Hematopoietic multipotent progenitor cell treated with erythropoietin and hydrocortisone succinate and interleukin-3 and kit ligand, for 4 days (in vitro differentiated cells): ENCODE measurements around the gene C1orf185.
"Not testable (repeated sequence)": the region's sequence is repeated elsewhere in the genome, so short reads cannot be mapped to it uniquely, and the experiment has no call there.

ENCODE experiments used
- DNase-seq: peaks from one replicate; pipeline ENCODE4 v3.0.0-alpha.2; 2015

Gene C1orf185

GRCh38 chr1:51139474-51139873 lies 37.4 kb downstream of the C1orf185 start:
- DNase-seq: peak; percentile 25

DNA sequence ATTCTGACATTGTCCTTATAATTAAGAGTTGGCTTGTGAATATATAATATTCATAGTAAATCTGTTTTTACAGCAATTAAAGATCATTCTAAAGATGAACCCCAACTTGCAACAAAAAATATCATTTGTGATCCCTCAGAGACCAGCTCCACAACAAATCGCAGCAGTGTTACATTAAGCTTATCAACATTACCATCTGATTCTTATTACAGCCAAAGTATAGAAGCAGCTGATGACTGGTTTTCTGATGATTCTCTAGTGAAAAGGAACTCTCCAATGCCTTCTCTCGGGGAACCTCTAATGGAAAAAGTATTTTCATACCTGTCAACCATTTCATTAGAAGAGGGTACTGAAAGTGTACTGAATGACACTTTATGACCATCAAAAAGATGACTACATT lies 45.4 kb downstream of the C1orf185 start:
- DNase-seq: no peak

DNA sequence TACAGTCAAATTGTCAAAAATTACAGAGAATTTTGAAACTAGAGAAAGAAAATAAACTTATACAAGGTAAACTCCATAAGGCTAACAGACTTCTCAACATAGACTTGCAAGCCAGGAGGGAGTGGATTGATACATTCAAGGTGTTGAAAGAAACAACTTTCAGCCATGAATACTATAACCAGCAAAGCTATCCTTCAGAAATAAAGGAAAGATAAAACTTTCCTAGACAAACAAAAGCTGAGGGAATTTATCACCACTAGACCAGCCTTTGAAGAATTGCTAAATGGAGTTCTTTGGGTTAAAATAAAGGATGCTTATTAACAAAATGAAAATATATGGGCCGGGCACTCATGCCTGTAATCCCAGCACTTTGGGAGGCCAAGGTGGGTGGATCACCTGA lies 52.7 kb downstream of the C1orf185 start:
- no peak for DNase-seq

- DNase-seq: no peak
Observed at GRCh38 chr1:51156752-51157151, 54.7 kb downstream of the C1orf185 start.

DNA sequence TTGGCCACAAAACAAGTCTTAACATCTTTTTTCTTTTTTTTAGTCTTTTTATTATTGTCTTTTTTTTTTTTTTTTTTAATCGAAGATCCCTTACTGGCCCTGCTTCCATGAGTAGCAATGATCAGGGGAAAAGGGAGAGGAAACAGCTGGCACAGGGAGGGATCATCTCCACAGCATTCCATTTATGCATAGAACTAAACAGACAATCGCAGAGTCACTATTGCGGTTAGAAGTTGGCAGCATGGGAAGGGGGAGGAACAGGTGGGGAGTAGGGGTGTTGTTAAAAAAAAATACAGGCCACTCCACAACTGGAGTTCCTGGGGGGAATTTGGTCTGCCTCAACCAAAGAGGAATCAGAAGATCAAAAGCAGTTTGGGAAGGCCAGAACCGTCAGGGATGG lies 55.4 kb downstream of the C1orf185 start:
- DNase-seq: no peak

GRCh38 chr1:51158263-51158662 lies 56.2 kb downstream of the C1orf185 start:
- DNase-seq: no peak

DNA sequence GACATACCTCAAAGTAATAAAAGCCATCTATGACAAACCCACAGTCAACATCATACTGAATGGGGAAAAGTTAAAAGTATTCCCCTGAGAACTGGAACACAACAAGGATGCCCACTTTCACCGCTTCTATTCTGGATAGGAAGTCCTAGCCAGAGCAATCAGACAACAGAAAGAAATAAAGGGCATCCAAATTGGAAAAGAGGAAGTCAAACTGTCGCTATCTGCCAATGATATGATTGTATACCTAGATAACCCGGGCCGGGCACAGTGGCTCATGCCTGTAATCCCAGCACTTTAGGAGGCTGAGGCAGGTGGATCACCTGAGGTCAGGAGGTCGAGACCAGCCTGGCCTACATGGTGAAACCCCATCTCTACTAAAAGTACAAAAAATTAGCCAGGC lies 60.5 kb downstream of the C1orf185 start:
- DNase-seq: peak; percentile 39

DNA sequence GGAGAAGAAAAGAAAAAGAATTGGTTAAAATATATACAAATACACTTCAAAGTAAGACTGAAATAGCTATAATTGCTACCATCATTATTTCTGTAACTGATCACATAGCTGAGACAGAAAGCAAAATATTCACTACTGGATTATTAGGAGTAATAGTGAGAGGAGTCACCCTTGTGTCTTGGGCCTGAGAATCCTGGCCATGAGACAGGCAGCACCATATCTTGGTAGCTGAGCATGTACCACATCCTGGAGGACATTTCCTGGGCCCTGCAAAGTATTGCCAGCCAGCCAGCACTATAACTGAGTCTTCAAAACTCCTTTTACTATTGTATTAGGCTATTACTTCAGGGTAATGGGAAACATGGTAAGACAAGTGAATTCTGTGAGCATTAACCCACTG lies 63.5 kb downstream of the C1orf185 start:
- no peak for DNase-seq

DNA sequence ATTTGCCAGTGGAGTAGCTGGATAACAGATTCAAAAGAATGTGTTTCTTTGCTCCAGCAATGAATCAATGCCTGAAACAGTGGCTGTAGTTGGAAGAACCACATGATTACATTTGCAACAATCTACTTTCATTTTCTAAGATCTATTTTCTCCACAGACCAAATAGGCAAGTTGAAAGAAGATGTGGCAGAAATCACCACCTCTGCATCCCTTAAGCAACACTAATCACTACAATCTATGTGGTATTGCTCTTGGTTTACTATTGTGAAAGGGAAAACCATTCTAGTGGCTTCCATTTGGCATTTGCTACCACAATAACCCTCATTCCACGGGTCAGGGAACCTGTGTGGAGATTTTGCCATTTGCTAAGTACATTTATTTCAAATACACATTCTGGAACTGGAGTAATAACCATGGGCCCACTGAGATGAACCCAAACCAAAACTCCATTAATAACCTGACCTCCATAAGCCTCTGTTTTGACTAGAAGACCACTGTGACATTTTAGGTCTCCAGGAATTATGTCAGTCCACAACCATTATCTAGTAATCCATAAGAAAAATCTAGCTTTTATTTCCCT lies 66.3 kb downstream of the C1orf185 start:
- peak; percentile 49 for DNase-seq

GRCh38 chr1:51168936-51169335 lies 66.9 kb downstream of the C1orf185 start:
- no peak for DNase-seq

GRCh38 chr1:51170342-51170741 lies 68.3 kb downstream of the C1orf185 start:
- DNase-seq: peak; percentile 39

DNA sequence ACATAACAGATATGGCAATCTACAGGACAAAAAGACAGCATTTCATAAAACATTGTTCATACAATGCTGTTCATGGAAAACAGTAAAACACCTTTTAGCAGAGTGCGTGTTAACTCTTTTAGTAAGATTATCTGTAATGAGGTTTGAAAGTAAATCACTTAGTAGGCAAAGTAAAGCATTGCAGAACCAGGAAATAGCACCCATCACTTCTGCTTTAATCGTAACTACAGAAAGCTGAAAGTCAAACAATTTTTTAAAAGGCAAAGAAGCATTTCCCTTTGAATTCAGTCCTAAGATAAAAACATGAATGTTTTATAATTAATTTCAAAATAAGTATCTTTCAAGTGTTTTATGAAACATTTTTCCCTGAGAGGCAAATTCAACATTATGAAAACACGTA lies 70.8 kb downstream of the C1orf185 start:
- DNase-seq: no peak

DNA sequence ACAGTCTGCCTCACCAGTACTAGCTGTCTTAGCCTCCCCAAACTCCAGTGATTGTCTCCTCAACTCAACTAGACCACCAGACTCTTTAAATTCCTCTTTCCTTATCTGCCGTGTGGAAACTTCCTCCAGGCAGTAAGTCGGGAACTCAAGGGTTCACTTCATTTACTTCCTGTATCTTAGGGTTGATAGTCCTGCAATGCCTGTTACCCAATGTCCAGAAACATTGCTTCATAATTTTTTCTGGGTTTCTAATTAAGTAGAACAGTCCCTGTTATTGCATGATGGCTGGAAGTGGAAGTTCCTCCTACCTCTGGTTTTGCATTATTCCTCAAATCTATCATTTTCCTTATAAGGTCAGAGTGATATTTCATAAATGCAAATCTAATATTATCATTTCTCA lies 73.2 kb downstream of the C1orf185 start:
- DNase-seq: peak; percentile 54

GRCh38 chr1:51177988-51178387 lies 76.0 kb downstream of the C1orf185 start:
- DNase-seq: not testable (repeated sequence)

DNA sequence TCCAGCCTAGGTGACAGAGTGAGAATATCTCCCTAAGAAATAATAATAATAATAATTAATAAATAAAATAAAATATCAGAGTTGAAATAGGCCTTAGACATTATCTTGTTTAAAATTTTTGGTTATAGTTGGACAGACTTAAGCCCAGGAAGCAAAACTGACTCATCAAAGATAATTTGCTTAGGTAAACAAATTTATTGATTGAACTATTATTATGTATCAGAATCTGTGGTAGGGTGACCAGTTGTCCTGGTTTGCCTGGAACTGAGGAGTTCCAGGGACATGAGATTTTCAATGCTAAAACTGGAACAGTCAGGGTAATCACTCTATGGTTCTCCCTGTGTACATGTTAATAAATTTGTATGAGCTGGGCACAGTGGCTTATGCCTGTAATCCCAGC lies 86.2 kb downstream of the C1orf185 start:
- DNase-seq: no peak

DNA sequence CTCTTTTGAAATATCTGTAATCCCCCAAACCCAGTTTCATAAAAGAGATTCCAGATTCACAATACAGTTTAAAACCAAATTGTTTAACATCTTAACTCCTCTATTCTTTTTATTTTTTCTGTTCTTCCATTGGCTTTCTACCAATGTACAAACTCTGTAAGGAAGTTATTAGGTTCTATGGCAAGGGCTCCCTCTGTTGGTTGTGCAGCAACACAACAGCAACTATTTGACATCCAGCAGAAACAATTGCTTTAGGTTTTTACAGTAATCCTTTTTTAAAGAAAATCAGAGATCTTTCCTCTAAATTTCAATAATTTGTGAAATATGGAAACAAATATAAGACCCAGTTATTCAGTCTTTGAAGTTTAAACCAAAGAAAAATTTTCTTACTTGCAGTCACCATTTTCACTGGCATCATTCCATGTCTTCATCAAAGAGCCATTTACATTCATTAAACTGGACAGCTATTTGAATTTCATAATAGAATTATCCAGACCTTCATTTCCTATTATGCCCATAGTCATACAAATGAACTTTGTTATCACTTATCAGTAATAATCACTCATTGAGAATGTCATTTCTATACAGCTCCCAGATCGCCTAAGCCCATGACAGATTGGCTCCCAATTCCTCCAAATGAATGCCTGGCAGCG lies 87.5 kb downstream of the C1orf185 start:
- peak; percentile 85 for DNase-seq

- no peak for DNase-seq
Observed at GRCh38 chr1:51190961-51191360, 88.9 kb downstream of the C1orf185 start.

GRCh38 chr1:51192213-51192843 lies 90.3 kb downstream of the C1orf185 start:
- DNase-seq: peak; percentile 87

GRCh38 chr1:51193564-51193963 lies 91.5 kb downstream of the C1orf185 start:
- no peak for DNase-seq
